Activated naive CD8-positive, alpha-beta T cell treated with anti-CD3 and anti-CD28 coated beads, Interleukin-2, amount 10 ng/mL, durations not matched to agents 7 days and 5 days (primary cell): ENCODE data around the gene CACNA2D4. TPM values are rescaled to one million over a fixed set of nuclear protein-coding genes. Genes with fewer than 3 reads are reported as not detected.

Source experiments
- ATAC-seq: fragments of 150-1000 bp; cut with Tn5 transposase; one replicate; pipeline ENCODE4 v1.10.0; 2021; ENCODE audit warnings: low read depth, moderate library complexity
- POLR2A ChIA-PET: fragments of 350-600 bp; sonication (Branson Sonifier 250); formaldehyde crosslinking; loops from one replicate; lab custom pipeline; 2021; ENCODE audit warnings: antibody characterized with exemption; lab: Charles Lee
- DNase-seq: peaks from one replicate; pipeline ENCODE4 v3.0.0; 2021
- H3K27ac Mint-ChIP-seq: one replicate; pipeline ENCODE4 v1.8.0; 2022; ENCODE audit warnings: mild to moderate bottlenecking, mixed read lengths
- H3K27me3 Mint-ChIP-seq: one replicate; pipeline ENCODE4 v1.8.0; 2022; ENCODE audit warnings: mild to moderate bottlenecking, moderate library complexity, mixed read lengths
- H3K36me3 Mint-ChIP-seq: one replicate; pipeline ENCODE4 v1.8.0; 2021; ENCODE audit warnings: mild to moderate bottlenecking, mixed read lengths
- H3K4me1 Mint-ChIP-seq: one replicate; pipeline ENCODE4 v1.8.0; 2021; ENCODE audit warnings: mixed read lengths
- H3K4me3 Mint-ChIP-seq: one replicate; pipeline ENCODE4 v1.8.0; 2022; ENCODE audit warnings: mild to moderate bottlenecking, moderate library complexity, mixed read lengths
- H3K9me3 Mint-ChIP-seq: one replicate; pipeline ENCODE4 v1.8.0; 2021; ENCODE audit warnings: mixed read lengths
- total RNA-seq, 2 experiments: library from RNA; stranded (reverse); gene quantifications; one replicate each; pipeline ENCODE4 v1.2.3, GENCODE V29; 2021

Gene CACNA2D4
- total RNA-seq, 2 experiments from 2014 or later = 8.0 to 10.4 TPM

GRCh38 chr12:1844661-1845409, 73.6 kb downstream of the CACNA2D4 start:
- ATAC-seq = no peak
- no peak overlapping the region for H3K27ac Mint-ChIP-seq
- H3K27me3 Mint-ChIP-seq = no peaks in the 10 kb centered on the region
- DNase-seq = no peak
- POLR2A ChIA-PET = no interaction called here
- no peaks in the 10 kb centered on the region for H3K9me3 Mint-ChIP-seq
- no peak overlapping the region for H3K4me3 Mint-ChIP-seq
- no peaks in the 10 kb centered on the region for H3K4me1 Mint-ChIP-seq
- no peaks in the 10 kb centered on the region for H3K36me3 Mint-ChIP-seq

GRCh38 chr12:1844223-1844622, 74.2 kb downstream of the CACNA2D4 start:
- Mint-ChIP-seq H3K27me3 (no peaks in the 10 kb centered on the region), H3K36me3 (no peaks in the 10 kb centered on the region), H3K4me1 (no peaks in the 10 kb centered on the region), H3K9me3 (no peaks in the 10 kb centered on the region), H3K27ac (no peak overlapping the region), H3K4me3 (no peak overlapping the region)
- ATAC-seq (no peak), DNase-seq (no peak)
- POLR2A ChIA-PET = interaction anchor here (1.3 kb wide), 1 partner anchor 12 kb away, joined by 3 read pairs; no protein-coding TSS in a partner anchor

- Mint-ChIP-seq H3K27me3 (peaks cover 2% of the 10 kb centered on the region), H3K4me1 (no peaks in the 10 kb centered on the region), H3K27ac (no peak overlapping the region), H3K4me3 (no peak overlapping the region), H3K36me3 (no peaks in the 10 kb centered on the region), H3K9me3 (no peaks in the 10 kb centered on the region)
- ATAC-seq (no peak), DNase-seq (no peak)
- POLR2A ChIA-PET = interaction anchor here (1.3 kb wide), 1 partner anchor 13 kb away, joined by 3 read pairs; no protein-coding TSS in a partner anchor
Measured at GRCh38 chr12:1843641-1844005, 74.8 kb downstream of the CACNA2D4 start.

DNA sequence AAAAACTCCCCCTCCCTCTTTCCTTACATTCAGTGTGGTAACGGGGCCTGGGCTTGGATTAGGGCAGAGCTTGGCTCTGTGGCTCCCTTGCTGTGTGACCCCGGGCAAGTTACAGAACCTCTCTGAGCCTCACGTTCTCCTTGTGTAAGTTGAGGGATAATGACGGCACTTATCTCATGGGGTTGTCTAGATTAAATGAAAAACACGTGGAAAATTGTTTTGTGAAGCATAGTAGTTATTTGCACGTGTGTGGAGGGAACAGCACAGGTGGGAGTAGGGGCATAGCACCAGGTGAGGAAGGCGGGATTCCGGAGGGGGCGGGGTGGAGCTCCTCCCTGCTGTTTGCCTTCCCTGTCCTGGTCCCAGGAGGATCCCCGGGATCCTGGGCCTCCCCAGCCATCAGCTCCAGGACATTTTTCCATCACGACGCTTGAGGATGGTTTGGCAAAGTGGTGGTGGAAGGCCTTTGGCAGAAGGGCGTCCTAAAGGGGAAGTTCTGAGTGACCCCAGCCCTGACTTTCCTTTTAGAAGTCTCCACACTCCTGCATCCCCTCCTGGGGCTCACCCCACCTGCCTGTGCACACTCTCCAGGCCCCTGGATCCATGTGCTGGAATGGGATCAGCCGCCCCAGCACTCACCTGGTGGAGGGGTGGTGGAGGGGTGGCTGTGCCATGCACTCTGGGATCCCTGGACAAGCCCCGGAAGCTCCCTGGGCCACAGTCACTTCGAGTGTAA, 75.4 kb downstream of the CACNA2D4 start:
- ATAC-seq = no peak
- DNase-seq = peak; percentile 9
- Mint-ChIP-seq H3K27me3 (peaks cover 2% of the 10 kb centered on the region), H3K36me3 (no peaks in the 10 kb centered on the region), H3K4me3 (no peak overlapping the region), H3K4me1 (no peaks in the 10 kb centered on the region), H3K27ac (no peak overlapping the region), H3K9me3 (no peaks in the 10 kb centered on the region)
- POLR2A ChIA-PET = interaction anchor here (1.3 kb wide), 1 partner anchor 13 kb away, joined by 3 read pairs; no protein-coding TSS in a partner anchor

DNA sequence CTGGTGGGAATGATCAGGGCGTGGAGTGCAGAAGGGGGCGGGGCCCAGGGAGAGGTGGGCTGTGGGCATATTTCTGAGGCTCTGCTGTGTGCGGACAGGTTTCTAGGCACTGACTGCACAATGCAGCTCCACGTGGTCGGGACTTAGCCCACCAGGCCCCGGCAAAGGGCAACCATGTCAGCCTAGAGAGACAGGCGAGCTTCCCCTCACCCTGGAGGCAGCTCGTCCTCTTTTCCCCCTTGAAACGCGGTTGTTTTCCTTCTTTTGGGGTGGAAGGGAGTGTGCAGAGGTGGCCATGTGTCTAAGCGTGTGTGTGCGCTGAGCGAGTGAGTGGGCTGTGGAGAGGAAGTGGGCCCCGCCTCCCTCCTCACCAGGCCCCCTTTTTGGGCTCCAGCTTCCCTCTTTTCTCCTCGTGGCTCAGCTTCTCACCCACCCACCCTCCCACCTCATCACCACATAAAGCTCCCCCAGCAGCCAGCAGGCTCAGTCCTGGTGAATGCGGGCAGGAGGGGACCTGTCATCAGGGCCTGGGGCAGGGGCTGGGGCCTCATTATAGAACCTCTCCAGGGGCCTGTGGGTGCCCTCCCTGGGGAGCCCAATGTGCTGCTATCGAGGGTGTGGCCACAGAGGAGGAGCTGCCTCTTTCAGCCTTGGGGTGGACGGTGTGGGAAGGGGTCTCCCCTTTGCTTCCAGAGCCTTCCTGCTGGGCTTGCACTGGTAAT, 76.1 kb downstream of the CACNA2D4 start:
- POLR2A ChIA-PET = no interaction called here

GRCh38 chr12:1841586-1842182, 76.8 kb downstream of the CACNA2D4 start:
- Mint-ChIP-seq H3K9me3 (no peaks in the 10 kb centered on the region), H3K27ac (no peak overlapping the region), H3K36me3 (no peaks in the 10 kb centered on the region), H3K4me3 (no peak overlapping the region), H3K4me1 (no peaks in the 10 kb centered on the region), H3K27me3 (peaks cover 2% of the 10 kb centered on the region)
- POLR2A ChIA-PET = no interaction called here
- ATAC-seq (no peak), DNase-seq (peak; percentile 8)

More for the DNA sequence above, 76.1 kb downstream of the CACNA2D4 start:
- Mint-ChIP-seq H3K9me3 (no peaks in the 10 kb centered on the region), H3K27me3 (peaks cover 2% of the 10 kb centered on the region), H3K27ac (no peak overlapping the region), H3K36me3 (no peaks in the 10 kb centered on the region), H3K4me3 (no peak overlapping the region), H3K4me1 (no peaks in the 10 kb centered on the region)
- peak; percentile 14 for DNase-seq
- no peak for ATAC-seq

DNA sequence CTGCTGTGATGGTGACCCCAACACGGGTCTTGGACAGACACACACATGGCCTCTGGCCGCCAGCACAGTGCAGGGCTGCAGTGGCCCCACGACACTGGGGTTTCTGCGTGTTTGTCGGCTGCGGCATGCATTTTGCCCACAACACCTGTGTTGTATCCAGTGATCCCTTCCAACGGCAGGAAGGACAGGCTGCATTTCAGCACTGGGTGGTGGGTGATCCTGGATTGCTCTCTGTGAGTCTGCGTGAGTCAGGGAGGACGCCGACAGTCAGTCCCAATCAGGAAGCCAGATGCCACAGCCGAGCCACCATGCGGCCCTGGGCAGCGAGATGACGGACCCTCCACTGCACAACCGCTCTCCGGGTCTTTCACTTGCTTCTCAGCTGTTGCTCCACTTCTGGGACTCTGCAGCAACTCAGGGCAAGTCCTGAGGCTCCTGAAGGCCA, 77.4 kb downstream of the CACNA2D4 start:
- H3K27ac Mint-ChIP-seq = no peak overlapping the region
- H3K9me3 Mint-ChIP-seq = no peaks in the 10 kb centered on the region
- DNase-seq = peak; percentile 16
- no peak overlapping the region for H3K4me3 Mint-ChIP-seq
- H3K36me3 Mint-ChIP-seq = no peaks in the 10 kb centered on the region
- no peak for ATAC-seq
- no peaks in the 10 kb centered on the region for H3K4me1 Mint-ChIP-seq
- POLR2A ChIA-PET = no interaction called here
- H3K27me3 Mint-ChIP-seq = peaks cover 2% of the 10 kb centered on the region

DNA sequence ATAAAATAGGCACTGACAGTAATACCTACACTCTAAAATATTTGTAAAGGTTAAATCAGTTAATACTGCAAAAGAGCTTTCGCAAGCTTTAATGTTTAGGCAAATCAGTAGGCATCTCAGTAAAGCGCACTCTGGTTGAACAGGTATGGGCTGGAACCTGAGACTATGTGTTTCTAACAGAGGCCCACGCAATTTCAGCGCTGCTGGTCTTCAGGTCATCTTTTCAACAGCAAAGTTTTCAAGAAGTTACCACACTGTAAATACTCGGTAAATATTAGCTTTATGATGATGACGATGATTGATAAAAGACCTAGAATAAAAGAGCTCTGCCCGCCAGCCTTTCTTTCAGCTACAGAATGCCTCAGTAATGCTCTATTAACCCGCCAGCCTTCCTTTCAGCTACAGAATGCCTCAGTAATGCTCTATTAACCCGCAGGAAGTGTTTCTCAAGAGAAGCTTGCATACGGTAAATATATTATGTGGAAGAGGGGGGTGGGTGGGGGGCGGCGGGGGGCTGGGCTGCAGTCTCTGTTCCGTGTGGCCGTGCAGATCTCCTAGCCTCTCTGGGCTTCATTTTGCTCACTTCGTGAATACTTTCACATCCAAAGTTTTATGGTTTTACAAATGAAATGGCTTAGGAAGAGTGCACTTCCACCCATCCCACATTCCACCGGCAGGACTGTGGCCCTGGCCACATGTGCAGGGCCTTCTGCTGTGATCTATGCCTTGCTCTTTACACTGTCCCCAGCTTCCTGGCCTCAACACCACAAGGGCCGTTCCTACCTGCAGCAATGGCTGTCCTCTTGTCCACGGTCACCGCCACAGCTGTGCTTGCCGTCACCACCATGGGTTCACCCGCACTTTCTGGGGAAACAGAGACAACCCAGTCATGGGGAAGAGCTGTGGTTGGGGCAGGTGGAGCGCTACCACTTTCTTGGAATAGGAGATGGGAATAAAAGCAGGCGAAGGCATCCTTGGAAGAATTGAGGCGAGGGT, 78.2 kb downstream of the CACNA2D4 start:
- POLR2A ChIA-PET = no interaction called here
- Mint-ChIP-seq H3K4me3 (no peak overlapping the region), H3K27ac (no peak overlapping the region), H3K27me3 (peaks cover 2% of the 10 kb centered on the region), H3K36me3 (no peaks in the 10 kb centered on the region), H3K9me3 (no peaks in the 10 kb centered on the region), H3K4me1 (no peaks in the 10 kb centered on the region)
- DNase-seq (no peak), ATAC-seq (no peak)

- Mint-ChIP-seq H3K9me3 (no peaks in the 10 kb centered on the region), H3K27me3 (peaks cover 2% of the 10 kb centered on the region), H3K27ac (no peak overlapping the region), H3K36me3 (no peaks in the 10 kb centered on the region), H3K4me3 (no peak overlapping the region), H3K4me1 (no peaks in the 10 kb centered on the region)
- POLR2A ChIA-PET = no interaction called here
- DNase-seq (no peak), ATAC-seq (no peak)
Measured at GRCh38 chr12:1839464-1839863, 79.0 kb downstream of the CACNA2D4 start.

GRCh38 chr12:1838994-1839365, 79.5 kb downstream of the CACNA2D4 start:
- Mint-ChIP-seq H3K27ac (no peak overlapping the region), H3K9me3 (no peaks in the 10 kb centered on the region), H3K4me3 (no peak overlapping the region), H3K27me3 (peaks cover 2% of the 10 kb centered on the region), H3K36me3 (no peaks in the 10 kb centered on the region), H3K4me1 (no peaks in the 10 kb centered on the region)
- DNase-seq = no peak
- POLR2A ChIA-PET = no interaction called here
- ATAC-seq = no peak

DNA sequence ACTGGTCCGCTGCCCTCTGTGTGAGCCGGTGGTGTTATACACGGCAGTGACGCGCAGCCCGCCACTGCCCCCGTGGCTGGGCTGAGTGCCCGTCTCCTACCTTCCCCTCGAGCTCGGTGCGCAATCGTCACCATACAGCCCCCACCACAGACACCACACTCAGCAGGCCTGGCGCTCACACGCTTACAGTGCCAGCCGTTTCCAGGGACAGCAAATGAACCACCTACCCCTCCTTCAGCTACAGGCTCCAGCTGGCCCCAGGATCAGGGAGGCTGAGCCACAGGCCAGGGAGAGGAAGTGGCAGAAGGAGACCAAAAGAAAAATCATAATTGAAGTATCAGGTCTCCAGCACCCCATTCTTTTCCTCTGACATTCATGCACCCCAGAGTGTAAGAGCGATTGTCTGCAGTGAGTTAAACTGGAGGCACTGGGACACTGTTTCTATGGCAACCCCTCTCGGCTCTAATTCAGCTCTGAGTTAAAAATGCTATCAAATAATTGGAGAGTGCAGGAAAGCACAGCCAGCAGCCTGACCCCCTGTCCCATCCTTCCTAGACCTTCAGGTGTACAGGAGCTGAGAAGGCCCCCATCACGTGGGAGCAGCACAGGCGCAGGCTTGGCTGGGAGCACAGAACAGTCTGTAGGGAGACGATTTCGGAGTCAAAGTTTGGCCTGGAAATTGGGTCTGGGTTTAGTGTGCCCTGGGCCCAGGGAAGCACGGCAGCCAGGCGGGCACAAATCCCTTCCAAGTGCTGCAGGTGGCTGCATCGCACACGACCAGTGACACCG, 80.1 kb downstream of the CACNA2D4 start:
- POLR2A ChIA-PET = no interaction called here
- no peak overlapping the region for H3K4me3 Mint-ChIP-seq
- H3K27me3 Mint-ChIP-seq = peaks cover 4% of the 10 kb centered on the region
- H3K4me1 Mint-ChIP-seq = no peaks in the 10 kb centered on the region
- DNase-seq (no peak), ATAC-seq (no peak)
- no peaks in the 10 kb centered on the region for H3K36me3 Mint-ChIP-seq
- H3K9me3 Mint-ChIP-seq = no peaks in the 10 kb centered on the region
- no peak overlapping the region for H3K27ac Mint-ChIP-seq
